HG02571 (cell line): ENCODE measurements around the gene NHSL2.

ENCODE experiments used
- ATAC-seq: cut with Tn5 transposase; IDR thresholded peaks from one replicate; pipeline ENCODE4 v1.9.1; 2021; ENCODE audit warnings: mild to moderate bottlenecking, moderate library complexity; ENCODE audit not compliant: unreplicated experiment

NHSL2 gene

DNA sequence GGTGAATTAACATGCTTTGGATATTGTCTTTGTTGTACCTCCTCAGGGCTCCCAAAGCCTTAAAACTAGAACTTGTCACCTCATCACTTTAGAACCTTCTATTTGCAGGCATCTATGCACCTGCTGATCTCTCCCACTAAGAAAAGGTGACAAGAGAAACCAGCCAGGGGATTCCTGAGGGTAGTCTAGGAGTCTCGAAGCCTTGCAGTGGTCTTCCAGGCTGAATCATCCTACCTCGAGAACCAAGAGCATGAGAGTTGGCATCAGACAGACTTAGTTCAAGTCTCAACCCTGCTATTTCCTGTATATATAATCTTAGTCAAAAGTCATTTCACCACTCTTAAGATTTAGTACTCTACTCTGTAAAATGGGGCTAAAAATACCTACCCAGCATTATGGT, 191.5 kb downstream of the NHSL2 start:
- no peak for ATAC-seq

DNA sequence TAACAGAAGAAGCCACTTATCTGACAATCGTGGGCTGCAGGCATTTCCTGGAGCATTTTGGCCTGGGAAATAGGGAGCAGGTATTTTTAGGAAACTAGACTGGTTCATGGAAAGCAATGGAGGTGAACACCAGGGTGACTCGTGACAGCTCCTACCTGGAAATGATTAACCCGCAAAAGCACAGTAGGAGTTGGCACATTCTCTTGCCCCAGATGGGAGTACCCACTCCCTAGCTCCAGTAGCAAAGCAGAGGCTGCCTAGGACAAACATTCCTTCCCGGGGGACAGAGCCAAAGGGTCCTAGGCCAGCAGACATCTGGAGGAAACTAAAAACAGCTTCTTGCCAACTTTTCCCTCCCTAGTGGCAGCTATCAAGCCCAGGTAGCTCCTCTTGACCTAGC, 192.1 kb downstream of the NHSL2 start:
- no peak for ATAC-seq

DNA sequence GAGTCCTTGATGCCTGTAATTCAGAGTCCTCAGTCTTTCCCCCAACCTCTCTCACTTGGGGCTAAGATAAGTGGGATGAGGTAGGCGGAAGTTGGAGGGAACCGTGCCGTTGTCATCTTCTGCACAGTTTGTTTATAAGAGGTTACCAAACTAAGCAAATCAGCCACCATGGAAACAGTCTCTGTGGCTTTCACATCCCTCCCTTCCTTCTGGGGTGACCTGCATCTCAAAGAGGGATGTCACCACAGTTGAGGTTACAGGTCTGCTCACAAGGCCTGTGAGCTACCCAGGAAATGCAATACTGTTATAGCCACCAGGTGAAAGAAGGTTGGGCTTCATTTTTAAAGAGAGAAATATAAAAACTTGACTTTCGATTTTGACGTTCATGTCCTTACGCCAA, 194.8 kb downstream of the NHSL2 start:
- no peak for ATAC-seq

DNA sequence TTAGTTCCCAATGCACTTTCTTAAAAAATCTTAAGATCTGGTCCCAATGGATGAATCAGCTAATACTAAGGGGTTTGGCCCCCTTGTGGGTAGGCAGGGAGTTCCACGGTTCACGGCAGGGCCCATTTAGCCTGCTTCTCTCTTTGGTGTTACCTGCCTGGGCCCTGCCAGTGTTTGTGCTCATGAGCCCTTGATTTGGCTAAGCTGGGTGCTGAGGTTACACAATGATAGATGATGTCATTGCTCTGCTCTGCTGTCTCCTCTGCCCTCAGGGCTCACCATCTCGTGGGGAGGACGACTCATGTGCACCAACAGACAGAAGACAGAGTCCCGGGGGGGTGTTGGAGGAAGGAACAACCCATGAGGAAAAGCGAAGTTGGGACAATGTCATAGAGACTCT, 196.7 kb downstream of the NHSL2 start:
- ATAC-seq, result no peak

DNA sequence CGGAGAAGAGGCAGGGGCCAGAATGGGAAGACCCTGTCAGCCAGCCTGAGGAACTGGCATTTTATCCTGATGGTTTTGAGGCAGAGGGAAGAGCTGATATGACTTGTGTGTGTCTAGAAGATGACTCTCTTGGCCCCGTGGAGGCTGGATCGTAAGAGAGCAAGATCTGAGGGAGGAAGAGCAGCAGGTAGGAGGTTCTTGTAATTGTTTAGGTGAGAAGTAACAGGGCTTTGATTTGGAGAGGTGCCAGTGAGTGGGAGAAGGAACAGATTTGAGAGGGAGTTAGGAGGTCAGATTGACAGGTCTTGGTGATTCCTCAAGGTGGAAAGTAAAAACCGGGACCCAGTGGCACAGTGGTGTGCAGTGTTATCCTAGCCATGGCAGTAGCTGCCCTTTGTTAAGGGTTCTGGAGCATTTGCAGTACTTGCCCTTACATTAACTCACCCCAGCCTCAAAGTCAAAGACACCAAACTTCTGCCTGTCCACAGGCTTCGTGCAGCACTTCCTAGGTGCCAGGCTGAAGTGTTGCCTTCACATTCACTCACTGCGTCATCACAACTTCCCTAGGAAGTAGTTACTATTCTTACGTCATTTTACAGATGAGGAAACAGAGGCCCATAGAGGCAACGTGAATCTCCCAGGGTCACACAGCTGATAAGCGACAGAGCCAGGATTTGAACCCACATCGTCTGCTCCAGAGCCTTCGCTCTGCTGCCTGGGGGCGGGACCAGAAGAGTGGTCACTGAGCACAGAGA, 197.4 kb downstream of the NHSL2 start:
- ATAC-seq, result no peak

DNA sequence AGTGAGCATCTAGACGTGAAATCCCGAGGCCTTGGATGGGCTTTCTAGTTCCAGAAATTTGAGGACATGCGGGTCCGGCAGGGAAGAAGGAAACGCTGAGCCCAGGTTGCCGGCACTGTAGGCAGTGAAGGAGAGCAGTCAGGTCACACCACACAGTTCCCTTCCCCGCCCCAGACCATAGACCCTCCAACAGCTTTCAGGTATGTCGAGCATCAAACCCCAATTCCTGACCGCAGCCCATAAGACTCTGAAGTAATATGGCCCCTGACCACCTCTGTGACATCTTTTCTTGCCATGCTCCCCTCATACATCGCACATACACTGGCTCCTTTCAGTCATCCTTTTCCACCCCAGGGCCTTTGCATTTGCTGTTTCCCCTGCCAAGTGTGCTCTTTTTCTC, 198.0 kb downstream of the NHSL2 start:
- no peak for ATAC-seq

DNA sequence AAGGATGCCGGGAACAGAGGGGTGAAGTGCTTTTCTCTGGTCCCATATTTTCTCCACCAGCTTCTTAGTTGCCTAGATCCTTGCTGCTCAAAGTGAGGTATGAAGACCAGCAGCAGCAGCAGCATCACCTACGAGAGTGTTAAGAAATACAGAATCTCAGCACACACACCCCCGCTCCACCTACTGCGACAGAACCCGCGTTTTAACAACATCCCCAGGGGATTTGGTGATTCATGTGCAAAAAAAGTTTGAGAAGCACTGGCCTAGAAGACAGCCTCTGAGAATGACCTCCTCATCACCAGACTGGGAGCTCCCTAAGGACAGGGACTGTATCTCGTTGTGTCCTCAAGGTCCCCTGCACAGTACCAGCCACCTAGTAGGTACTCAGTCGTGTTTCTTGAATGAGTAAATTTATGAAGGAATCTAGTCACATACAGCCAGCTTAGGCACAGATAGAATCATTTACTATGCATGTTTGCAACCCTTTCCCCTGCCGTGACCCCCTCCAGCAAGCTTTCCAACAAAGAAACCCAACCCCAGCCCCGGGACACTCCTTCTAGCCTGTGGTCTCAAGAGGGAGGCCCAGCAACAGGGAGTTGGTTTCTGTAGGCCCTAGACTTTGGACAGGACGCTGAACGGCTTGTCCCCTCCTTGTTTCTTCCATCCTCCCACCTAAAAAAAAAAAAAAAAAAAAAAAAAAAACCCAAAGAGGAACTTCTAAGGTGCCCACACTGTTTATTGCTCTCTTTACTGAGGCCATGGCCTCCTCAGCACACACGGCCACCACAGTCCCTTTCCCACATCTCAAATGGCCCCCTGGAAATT, 199.6 kb downstream of the NHSL2 start:
- no peak for ATAC-seq

DNA sequence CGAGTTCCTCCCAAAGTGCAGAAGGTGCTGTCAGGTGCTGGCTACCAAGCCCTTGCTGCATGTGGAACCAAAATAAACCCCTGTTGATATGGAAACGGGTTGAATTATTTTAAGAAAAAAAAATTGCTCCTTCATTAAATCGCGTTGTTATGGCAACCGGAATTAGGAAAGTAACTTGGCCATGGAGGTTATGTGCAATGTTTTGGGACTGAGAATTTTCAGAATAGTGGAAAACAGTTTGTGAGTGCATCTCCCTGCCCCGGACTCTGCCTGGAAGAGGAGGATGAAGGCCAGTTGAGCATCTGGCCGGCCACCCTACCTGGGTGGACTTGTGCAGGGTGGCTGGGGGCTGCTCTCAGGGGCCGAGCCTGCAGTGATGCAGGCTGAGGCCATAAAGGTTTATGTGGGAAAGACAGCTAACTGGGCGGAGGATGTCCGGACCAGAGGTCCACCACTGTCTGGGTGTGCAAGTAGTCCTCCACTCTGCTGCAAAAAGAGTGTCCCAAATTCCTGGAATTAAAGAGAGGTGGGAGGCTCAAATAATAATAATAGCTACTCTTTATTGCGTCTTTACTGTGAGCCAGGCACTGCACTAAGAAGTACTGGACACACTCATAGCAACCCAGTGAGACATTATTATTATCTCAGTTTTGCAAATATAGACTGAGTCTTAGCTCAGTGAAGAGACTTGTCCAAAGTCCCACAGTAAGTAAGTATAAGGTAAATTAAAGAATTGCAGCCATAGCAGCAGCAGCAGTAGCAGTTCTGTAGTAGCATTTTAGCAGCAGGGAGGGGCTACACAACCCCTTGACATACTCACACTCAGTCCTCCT, 200.4 kb downstream of the NHSL2 start:
- no peak for ATAC-seq

DNA sequence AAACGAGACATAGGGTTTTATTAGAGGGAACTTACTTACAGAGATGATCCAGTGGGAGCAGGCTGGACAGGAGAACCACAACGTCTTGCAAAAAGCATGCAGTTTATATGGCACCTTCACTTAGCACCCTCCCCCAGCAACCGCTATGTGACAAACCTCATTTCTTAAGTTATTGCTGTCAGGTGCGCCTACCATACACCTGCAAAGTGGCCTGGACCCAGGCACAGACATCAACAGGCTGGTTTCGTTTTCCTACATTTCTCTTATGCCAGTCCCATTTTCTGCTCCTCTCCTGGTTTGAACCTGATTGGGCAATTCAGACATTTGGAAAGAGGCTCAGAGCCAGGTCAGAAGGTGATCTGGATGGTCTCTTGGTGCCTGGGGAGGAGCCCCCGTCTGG, 202.8 kb downstream of the NHSL2 start:
- no peak for ATAC-seq

DNA sequence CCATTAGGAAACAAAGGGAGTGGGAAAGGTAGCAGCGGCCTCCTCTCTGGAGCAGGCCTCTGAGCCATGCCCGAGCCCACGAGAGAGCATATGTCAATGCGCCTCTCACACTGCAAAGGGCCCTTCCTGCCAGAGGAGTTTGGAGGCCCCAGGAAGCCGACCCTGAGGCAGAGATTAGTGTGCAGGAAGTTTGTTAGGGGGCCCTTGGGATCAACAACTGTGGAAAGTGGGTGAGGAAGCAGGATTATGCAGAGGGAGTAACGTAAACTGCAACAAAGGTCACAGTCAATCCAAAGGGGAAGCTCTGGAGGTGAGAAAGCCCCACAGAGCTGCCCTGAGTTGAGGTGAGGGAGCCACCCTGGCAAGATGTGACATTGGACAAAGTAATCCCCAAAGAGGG, 203.7 kb downstream of the NHSL2 start:
- ATAC-seq, result no peak

DNA sequence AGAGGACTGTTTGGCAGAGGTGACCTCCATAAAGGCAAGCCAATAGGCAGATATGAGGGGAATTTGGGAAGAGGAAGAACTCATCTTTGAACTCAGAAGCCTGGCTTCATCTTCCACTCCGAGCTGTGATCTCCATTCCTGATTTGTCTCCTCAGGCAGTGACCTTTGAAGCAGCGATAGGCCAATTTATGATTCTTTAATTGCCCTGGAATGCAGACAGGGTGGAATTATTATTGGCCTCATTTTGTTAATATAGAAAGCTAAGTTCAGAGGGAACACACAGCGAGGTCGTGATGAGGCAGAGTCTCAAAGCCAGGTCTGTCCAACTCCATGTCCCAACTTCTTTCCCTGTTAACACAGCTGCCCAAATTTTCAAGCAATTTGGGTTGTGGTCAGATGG, 204.2 kb downstream of the NHSL2 start:
- no peak for ATAC-seq

DNA sequence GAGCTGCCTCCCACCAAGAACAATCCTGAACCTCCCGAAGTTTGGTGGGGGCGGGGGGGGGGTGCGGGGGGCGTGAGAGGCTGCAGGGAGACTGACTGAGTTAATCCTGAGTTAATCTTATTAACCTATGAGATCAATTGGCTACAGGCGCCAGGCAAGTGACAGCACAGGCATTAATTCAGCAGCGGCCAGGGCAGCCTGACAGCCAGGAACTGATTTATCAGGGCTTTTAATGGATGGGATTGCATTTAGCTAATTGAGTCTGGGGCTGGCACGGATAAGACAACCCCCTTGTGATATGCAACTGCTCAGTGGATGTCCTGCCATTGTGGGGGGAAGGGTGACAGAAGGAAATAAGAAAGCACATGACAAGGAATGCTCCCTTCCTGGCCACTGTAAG, 204.7 kb downstream of the NHSL2 start:
- ATAC-seq, result no peak

DNA sequence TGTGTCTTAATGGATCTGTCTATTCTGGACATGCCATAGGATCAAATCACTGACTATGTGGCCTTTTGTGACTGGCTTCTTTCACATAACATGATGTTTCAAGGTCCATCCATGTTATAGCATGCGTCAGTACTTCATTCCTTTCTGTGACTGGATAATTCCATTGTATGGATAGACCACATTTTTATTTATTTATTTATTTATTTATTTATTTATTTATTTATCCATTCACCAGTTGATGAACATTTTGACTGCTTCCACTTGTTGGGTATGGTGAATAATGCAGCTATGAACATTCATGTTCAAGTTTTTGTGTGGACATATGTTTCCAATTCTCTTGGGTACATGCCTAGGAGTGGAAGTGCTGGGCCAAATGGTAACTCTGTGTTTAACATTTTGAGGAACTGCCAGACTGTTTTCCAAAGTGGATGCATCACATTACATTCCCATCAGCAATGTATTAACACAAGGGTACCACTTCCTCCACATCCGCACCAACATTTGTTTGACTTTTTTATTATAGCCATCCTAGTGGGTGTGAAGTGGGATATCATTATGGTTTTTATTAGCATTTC, 207.1 kb downstream of the NHSL2 start:
- no peak for ATAC-seq

DNA sequence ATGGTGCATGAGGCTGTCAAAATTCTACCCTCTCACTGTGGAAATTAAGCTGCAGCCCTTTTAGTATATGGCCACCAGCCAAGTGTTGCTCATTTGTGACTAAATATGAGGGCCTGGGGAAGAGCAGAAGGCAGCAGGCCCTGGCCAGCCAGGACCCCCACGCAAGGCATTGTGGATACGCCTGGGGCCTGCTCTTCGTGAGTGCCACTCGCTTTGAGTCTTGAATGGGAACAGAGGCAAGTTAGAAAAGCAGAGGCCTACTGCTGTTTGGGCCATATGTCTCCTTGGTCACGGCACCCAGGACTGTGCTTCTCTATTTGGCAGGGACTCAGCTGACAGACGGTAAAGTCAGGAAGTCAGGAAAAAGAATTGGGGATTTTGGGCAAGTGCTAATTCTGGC, 210.2 kb downstream of the NHSL2 start:
- no peak for ATAC-seq

DNA sequence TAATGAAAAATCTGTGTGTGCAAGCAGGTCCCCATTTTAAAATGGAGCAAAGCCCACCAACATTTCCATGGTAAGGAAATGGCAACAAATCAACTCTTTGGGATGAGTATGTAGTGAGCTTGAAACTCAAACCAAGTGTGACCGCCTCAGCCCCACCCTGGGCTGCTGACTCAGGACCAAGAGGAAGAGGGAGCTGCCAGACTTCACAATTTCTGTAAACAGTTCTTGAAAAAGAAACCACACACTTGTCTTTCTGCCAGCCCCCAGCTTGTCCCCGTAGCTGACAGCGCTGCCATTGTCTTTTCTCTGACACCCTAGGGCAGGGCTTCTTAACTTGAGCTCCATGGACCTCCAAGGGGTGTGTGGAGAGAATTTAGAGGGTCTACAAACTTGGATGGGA, 210.7 kb downstream of the NHSL2 start:
- peak; percentile 68 for ATAC-seq

DNA sequence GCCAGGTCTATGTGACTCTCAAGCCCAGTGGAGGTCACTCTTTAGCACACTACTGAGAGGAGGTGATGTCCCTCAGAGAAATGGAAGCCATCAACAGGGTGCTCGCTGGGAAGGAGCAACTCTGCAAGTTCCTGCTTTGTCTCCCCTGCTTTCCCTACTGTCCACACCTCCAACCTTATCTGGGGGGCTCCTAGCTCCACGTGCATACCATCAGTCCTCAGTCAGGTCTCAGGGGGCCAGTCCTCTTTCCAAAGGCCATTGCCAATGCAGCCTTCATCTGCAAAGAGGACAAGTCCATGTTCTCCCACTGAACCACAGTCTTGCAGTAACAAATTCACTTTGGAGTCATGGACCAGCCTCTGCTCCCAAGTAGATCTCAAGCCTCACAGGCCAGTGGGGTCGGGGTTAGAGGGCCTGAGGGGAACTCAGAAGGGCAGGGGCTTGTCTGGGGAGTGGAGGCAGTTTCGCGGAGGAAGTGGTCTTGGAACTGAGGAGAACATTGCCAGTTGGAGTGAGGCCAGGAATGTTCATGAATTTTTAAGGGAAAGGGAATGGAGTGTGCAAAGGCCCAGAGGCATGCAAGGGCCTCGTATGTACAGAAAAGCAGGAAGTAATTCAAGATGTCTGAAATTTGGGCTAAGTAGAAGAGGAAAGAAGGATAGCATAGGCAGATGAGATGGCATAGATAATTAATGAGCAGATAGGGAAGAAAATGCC, 212.1 kb downstream of the NHSL2 start:
- no peak for ATAC-seq

DNA sequence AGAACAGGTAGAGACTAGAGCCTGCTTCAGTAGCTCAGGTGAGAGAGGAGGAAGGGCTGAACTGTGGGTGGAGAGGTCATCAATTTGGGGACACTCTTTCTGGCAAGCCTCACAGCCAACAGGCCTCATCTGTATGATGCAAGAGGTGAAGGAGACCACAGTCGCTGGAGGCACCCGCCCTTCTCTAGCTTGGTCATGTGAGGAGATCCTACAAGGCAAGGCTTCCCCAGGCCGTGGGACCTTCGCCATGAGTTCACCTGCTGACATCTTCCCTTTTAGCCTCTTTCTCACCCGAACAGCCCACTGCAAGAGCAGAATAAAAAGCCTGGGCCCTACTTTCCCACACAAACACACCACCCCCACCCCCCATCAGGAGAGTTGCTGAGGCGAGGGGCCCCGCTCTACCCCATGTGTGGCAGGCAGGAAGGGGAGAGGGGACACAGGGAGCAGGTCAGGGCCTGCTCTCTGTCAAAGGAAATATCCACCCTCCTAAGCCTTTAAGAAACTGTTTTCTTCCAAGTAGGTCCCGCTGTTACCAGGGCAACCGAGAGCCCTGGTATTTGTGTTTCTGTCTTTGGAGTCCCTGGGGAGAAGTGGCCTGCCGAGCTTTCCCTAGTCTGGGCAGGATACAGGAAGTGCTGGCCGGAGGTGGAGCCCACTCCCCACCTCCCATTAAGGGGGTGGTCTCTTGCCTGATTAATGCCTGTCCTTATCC, 213.0 kb downstream of the NHSL2 start:
- no peak for ATAC-seq

DNA sequence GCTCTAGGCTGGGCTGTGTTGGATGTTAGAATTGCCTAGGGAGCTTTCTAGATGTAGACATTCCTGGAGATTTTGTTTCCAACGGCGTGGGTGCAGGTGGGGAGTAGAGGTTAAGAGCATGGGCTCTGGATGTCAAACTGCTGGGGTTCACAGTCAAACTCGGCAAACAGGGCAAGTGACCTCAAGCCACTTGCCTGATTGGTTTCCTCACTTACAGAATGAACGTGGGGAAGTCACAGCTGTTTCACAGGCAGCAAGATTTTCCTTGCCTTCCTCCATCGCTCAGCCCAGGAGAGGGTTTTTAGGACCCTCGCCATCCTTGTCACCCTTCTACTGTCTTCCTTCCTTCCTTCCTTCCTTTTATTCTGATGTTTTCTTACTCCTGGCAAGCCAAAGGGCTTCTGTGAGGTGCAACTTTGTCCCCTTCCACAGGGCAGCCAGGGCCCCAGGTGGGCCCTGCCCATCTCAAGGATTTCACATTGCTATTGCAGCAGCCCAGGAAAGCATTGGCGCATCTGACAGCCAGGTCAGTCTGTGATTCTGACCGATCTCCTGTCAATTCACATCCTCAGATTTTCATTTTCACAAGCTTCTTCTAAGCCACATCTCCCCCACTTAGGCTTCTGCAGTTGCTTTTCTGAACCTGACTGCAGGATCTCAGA, 214.0 kb downstream of the NHSL2 start:
- no peak for ATAC-seq

DNA sequence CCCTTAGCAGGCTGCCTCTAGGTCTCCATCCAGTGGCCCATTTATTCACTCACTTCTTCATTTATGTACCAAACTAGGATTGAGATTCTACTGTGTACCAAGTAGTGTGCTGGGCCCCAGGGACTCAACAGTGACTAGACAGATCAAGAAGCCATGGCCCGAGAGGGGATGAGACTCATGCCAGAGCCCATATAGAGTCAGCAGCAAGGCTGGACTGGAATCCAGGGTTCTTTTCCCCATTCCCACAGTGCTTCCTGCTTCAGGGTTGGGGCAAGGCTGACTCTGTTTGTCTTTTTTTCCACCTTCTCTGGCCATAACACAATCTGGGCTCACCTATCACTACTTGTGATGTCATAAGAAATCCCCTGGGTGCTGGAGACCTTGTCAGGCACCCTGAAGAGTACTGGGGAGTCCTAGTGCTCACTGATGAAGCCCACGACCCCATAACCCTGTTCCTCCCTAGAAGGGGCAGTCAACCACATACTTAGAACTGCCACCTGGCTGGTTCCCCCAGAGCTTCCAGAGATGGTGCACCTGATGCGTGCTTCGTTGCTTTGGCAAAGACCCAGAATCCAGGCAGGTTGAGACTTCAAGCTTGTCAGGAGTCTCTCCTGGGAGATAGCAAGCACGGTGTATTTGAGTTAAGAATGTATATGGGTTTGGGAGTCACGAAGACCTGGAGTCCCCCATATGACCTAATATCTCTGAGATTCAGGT, 214.8 kb downstream of the NHSL2 start:
- ATAC-seq, result no peak
